Lower leg skin (tissue), 4 donors: Measurements from ENCODE around the gene ADCY1. TPM values are rescaled to one million over a fixed set of nuclear protein-coding genes. Genes with fewer than 3 reads are reported as not detected.
"Not testable (repeated sequence)": the region's sequence is repeated elsewhere in the genome, so short reads cannot be mapped to it uniquely, and the experiment has no call there.

Experiments used
- DNase-seq, 2 donors: peaks; one replicate each; pipeline ENCODE4 v3.0.0-alpha.2; 2019; ENCODE audit warnings: low spot score in 2 of 2
- H3K4me3 ChIP-seq: fragments of 200-600 bp; sonication (generic); 2 replicates; pipeline ENCODE4 v1.5.1; 2017; ENCODE audit warnings: mild to moderate bottlenecking, low read depth; ENCODE audit not compliant: poor library complexity, severe bottlenecking
- CTCF ChIP-seq, 3 donors: fragments of 450-650 bp; IDR thresholded peaks; one replicate each; pipeline ENCODE4 v1.5.1; 2016; ENCODE audit warnings: antibody characterized with exemption in 3 of 3, mild to moderate bottlenecking in 3 of 3, moderate library complexity in 2 of 3
- POLR2A ChIP-seq, 2 donors: fragments of 450-650 bp; IDR thresholded peaks; one replicate each; pipeline ENCODE4 v1.6.1; 2016 to 2017; ENCODE audit warnings: antibody characterized with exemption in 2 of 2, mild to moderate bottlenecking in 1 of 2, moderate library complexity in 1 of 2
- WGBS, 2 donors: methylation state at CpG; one replicate each; pipeline ENCODE4 v1.1.5; 2018; 5-methylcytosine and 5-hydroxymethylcytosine counted together
- intact Hi-C: fragments of 100-400 bp; cut with DNase I; formaldehyde crosslinking; loops from one replicate; pipeline ENCODE4 v1.15.0; 2023; ENCODE audit warnings: low total_unique reads
- total RNA-seq, 4 donors: library from RNA; depleted of rRNA; stranded (reverse); fragments of >200 nt; gene quantifications; one replicate each; pipeline ENCODE4 v1.1.0, GENCODE V29; 2016

The ADCY1 gene
- total RNA-seq, 4 donors from 2014 or later: 0.04 to 0.74 (median 0.40) TPM

- H3K4me3 ChIP-seq: no peak overlapping the region
- TF ChIP-seq CTCF (IDR thresholded peaks at IDR 0.05) (no peak), POLR2A (IDR thresholded peaks at IDR 0.05) (no peak)
- intact Hi-C loops: no loop called here
- 64 to 68% methylated on average over 13 to 16 of the region's 16 CpGs for WGBS, 2 donors
- no peak for DNase-seq
Measured at GRCh38 chr7:45716380-45717203, 142.4 kb downstream of the ADCY1 start.

- H3K4me3 ChIP-seq: no peak overlapping the region
- WGBS, 2 donors: 65% methylated on average over 17 of the region's 17 CpGs
- intact Hi-C loops: no loop called here
Measured at GRCh38 chr7:45717537-45718235, 143.5 kb downstream of the ADCY1 start.

GRCh38 chr7:45718464-45719330 lies 144.5 kb downstream of the ADCY1 start:
- TF ChIP-seq CTCF (IDR thresholded peaks at IDR 0.05): no peak
- no peak for TF ChIP-seq POLR2A (IDR thresholded peaks at IDR 0.05)
- no peak overlapping the region for H3K4me3 ChIP-seq
- 68 to 76% methylated on average over 11 to 12 of the region's 12 CpGs for WGBS, 2 donors
- intact Hi-C loops: no loop called here
- DNase-seq: no peak

More at GRCh38 chr7:45717537-45718235, 143.5 kb downstream of the ADCY1 start:
- no peak for DNase-seq
- TF ChIP-seq POLR2A (IDR thresholded peaks at IDR 0.05) (no peak), CTCF (IDR thresholded peaks at IDR 0.05) (no peak)

- DNase-seq: no peak
- intact Hi-C loops: no loop called here
- WGBS, 2 donors: 93% methylated on average over 3 of the region's 3 CpGs
- TF ChIP-seq POLR2A (IDR thresholded peaks at IDR 0.05): no peak
- no peak for TF ChIP-seq CTCF (IDR thresholded peaks at IDR 0.05)
- no peak overlapping the region for H3K4me3 ChIP-seq
Measured at GRCh38 chr7:45720989-45721388, 146.8 kb downstream of the ADCY1 start.

GRCh38 chr7:45721686-45722598 lies 147.8 kb downstream of the ADCY1 start:
- 82 to 86% methylated on average over 22 of the region's 22 CpGs for WGBS, 2 donors
- no peak overlapping the region for H3K4me3 ChIP-seq
- no peak for DNase-seq
- intact Hi-C loops: no loop called here
- TF ChIP-seq POLR2A (IDR thresholded peaks at IDR 0.05): no peak
- no peak for TF ChIP-seq CTCF (IDR thresholded peaks at IDR 0.05)

GRCh38 chr7:45725231-45725630 lies 151.1 kb downstream of the ADCY1 start:
- DNase-seq, intact Hi-C loops, H3K4me3 ChIP-seq: not testable (repeated sequence)
- WGBS, 2 donors: 92 to 98% methylated on average over 2 of the region's 2 CpGs
